ENCODE data around the gene ZNF653.

ZNF653 gene, protein sequence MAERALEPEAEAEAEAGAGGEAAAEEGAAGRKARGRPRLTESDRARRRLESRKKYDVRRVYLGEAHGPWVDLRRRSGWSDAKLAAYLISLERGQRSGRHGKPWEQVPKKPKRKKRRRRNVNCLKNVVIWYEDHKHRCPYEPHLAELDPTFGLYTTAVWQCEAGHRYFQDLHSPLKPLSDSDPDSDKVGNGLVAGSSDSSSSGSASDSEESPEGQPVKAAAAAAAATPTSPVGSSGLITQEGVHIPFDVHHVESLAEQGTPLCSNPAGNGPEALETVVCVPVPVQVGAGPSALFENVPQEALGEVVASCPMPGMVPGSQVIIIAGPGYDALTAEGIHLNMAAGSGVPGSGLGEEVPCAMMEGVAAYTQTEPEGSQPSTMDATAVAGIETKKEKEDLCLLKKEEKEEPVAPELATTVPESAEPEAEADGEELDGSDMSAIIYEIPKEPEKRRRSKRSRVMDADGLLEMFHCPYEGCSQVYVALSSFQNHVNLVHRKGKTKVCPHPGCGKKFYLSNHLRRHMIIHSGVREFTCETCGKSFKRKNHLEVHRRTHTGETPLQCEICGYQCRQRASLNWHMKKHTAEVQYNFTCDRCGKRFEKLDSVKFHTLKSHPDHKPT

GRCh38 chr19:11505504-11506100 is at the start of gene ZNF653:
TSS of gene ZNF653 (minus strand) at chr19:11505839. CDS start at chr19:11505786, 53 bp downstream.
- peak; percentile 96 for DNase-seq (ENCODE audit: low read depth)
- TF ChIP-seq, protein P1, sequence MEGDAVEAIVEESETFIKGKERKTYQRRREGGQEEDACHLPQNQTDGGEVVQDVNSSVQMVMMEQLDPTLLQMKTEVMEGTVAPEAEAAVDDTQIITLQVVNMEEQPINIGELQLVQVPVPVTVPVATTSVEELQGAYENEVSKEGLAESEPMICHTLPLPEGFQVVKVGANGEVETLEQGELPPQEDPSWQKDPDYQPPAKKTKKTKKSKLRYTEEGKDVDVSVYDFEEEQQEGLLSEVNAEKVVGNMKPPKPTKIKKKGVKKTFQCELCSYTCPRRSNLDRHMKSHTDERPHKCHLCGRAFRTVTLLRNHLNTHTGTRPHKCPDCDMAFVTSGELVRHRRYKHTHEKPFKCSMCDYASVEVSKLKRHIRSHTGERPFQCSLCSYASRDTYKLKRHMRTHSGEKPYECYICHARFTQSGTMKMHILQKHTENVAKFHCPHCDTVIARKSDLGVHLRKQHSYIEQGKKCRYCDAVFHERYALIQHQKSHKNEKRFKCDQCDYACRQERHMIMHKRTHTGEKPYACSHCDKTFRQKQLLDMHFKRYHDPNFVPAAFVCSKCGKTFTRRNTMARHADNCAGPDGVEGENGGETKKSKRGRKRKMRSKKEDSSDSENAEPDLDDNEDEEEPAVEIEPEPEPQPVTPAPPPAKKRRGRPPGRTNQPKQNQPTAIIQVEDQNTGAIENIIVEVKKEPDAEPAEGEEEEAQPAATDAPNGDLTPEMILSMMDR (conservative IDR thresholded peaks at IDR 0.05; ENCODE audit: low read depth, low read length) = no peak
- H3K4me3 ChIP-seq (ENCODE audit: low read depth, low read length) = peak within 1 kb of the TSS; percentile 75

GRCh38 chr19:11555246-11555645 is 49.6 kb upstream of the ZNF653 start:
- H3K4me3 ChIP-seq (ENCODE audit: low read depth, low read length) = no peak overlapping the region
- TF ChIP-seq, protein P1 (conservative IDR thresholded peaks at IDR 0.05; ENCODE audit: low read depth, low read length) = no peak
- DNase-seq (ENCODE audit: low read depth) = no peak

- TF ChIP-seq, protein P1 (conservative IDR thresholded peaks at IDR 0.05; ENCODE audit: low read depth, low read length) = no peak
These were observed 48.5 kb upstream of the ZNF653 start for GRCh38 chr19:11554160-11554559.

DNA sequence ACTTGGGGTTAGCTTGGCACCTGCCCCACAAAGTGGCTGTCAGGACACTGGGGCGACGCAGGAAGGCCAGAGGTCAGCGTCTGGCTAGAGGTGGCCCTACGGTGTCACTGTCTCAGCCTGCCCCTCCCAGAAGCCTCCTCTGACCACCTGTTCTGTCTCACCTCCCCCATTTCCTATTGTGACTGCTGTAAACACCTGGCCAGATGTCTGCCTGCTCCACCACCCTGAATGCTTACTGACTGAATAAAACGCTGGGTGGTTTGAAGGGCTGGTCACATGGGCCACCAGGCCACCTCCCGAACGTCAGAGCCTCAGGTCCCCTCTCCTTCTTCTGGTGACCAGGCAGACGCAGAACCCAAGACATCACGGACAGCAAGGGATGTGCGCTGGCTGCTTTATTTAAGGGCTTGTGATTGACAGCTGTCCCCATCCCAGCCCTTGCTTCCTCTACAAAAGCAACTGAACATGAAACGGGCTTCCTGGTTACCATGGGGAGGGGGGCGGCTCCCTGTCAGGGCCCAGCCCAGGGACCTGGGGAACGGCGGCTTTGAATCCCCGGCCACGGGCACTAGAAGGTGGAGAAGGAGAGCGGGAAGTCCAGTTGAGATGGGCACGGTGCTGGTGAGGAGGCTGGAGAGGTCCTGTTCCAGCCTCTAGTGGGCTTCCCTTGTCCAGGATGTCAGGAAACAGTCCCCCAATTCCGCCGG is 47.2 kb upstream of the ZNF653 start:
- no peak for DNase-seq (ENCODE audit: low read depth)
- H3K4me3 ChIP-seq (ENCODE audit: low read depth, low read length) = no peak overlapping the region
- TF ChIP-seq, protein P1 (conservative IDR thresholded peaks at IDR 0.05; ENCODE audit: low read depth, low read length) = no peak

More at GRCh38 chr19:11554160-11554559, 48.5 kb upstream of the ZNF653 start:
- no peak for DNase-seq (ENCODE audit: low read depth)
- H3K4me3 ChIP-seq (ENCODE audit: low read depth, low read length) = no peak overlapping the region

- TF ChIP-seq, protein P1 (conservative IDR thresholded peaks at IDR 0.05; ENCODE audit: low read depth, low read length) = peak; percentile 70
- H3K4me3 ChIP-seq (ENCODE audit: low read depth, low read length) = no peak overlapping the region
- DNase-seq (ENCODE audit: low read depth) = no peak
These were observed 46.1 kb upstream of the ZNF653 start for GRCh38 chr19:11551603-11552235.

DNA sequence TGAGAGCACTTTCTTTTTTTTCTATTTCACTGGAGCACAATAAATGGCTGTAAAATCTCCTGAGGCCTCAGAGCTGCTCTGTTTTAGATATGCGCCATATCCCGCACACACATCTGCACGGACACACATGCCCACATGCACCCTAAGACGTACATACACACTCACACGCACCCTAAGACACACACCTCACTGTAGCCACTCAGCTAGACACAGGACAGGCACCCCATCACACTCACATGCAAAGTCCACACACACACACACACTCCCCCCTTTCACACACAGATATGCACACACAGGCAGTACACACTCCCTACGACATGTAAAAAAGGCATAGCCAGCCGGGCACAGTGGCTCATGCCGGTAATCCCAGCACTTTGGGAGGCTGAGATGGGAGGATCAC is 44.6 kb upstream of the ZNF653 start:
- H3K4me3 ChIP-seq (ENCODE audit: low read depth, low read length) = no peak overlapping the region
- no peak for DNase-seq (ENCODE audit: low read depth)
- TF ChIP-seq, protein P1 (conservative IDR thresholded peaks at IDR 0.05; ENCODE audit: low read depth, low read length) = no peak

Measured in choroid plexus epithelial cell (primary cell).